HG03354 (cell line): ENCODE measurements around the gene GRIN1.

Source experiments
- ATAC-seq: cut with Tn5 transposase; IDR thresholded peaks from one replicate; pipeline ENCODE4 v1.9.1; 2021; ENCODE audit warnings: mild to moderate bottlenecking; ENCODE audit not compliant: unreplicated experiment, poor library complexity, severe bottlenecking

The GRIN1 gene

DNA sequence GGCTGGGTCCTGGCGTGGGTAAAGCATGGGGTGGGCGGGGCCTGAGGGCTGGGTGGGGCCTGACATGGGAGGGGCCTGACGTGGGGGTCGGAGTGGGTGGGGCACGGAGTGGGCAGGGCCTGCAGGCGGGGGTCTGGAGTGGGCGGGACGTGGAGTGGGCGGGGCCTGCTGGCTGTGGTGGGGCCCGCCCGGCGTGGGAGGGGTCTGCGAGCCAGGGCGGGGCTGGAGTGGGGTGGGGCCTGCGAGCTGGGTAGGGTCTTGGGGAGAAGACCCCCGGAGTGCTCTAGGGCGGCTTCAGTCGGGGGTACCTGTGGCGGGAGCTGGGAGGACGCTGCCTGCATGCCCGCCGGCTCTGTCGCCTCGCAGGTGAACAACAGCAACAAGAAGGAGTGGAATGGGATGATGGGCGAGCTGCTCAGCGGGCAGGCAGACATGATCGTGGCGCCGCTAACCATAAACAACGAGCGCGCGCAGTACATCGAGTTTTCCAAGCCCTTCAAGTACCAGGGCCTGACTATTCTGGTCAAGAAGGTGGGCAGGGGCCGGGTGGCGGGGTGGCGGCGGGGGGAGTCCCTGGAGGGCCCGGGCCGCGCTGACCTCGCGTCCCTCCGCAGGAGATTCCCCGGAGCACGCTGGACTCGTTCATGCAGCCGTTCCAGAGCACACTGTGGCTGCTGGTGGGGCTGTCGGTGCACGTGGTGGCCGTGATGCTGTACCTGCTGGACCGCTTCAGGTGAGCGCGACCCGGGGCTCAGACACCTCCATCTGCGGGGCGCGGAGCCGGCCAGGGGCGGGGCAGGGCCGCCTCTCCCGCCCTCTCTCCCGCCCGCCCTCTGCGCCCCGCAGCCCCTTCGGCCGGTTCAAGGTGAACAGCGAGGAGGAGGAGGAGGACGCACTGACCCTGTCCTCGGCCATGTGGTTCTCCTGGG is 22.9 kb downstream of the GRIN1 start:
- no peak for ATAC-seq

GRCh38 chr9:137162505-137163364 is 23.8 kb downstream of the GRIN1 start:
- ATAC-seq = no peak

DNA sequence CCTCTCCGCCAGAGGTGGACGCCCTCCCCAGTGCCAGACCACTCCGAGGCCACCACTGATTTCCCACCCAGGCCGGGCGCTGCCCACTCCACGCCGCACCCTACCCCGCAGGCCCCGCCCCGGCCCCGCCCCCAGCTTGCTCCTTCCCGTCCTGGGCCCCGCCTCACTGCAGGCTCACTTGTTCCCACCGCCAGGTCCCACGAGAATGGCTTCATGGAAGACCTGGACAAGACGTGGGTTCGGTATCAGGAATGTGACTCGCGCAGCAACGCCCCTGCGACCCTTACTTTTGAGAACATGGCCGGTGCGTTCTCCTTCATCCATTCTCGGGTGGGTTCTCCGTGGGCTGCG is 24.4 kb downstream of the GRIN1 start:
- no peak for ATAC-seq

- no peak for ATAC-seq
These were observed 24.9 kb downstream of the GRIN1 start for GRCh38 chr9:137163805-137164204.

- no peak for ATAC-seq
These were observed 25.7 kb downstream of the GRIN1 start for GRCh38 chr9:137164370-137165249.

- no peak for ATAC-seq
These were observed 26.4 kb downstream of the GRIN1 start for GRCh38 chr9:137165250-137165836.

DNA sequence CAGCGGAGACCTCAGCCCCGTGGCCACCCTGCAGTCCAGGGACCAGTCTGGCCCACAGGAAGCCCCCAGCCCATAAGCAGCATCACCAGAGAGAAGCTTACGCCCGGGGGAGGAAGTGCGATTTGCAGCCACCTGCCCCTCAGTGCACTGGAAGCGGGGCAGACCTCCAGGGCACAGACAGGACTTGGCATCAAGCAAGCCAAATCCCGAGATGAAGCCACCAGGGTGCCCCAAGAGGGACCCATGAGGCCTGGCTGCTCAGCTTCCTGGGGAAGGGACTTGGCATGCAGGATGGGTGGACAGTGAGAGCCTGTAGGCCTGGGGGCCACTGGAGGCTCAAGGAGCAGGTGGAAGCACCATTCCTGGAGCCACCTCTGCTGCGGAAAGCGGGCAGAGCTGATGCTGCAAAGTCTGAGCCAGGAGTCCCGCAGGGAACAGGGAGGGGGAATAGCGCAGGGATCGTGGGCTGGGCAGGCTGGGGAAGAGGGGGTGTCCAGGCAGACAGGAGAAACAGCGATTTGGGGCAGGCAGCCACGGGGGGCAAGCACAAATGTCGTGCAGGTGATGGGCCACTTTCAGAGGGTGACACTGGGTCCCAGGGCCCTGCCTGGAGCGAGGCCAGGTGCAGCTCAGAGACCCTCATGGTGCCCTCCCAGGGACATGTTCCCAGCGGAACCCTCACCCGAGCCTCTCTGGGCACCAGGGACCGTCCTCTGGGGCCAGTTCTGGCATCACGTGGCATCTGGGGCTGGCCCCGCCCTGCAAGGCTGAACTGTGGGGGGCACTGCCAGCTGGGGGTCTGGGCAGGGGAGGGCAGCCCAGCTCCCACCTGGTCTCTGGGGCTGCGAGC is 27.7 kb downstream of the GRIN1 start:
- ATAC-seq = no peak

GRCh38 chr9:137167277-137167746 is 28.4 kb downstream of the GRIN1 start:
- no peak for ATAC-seq

GRCh38 chr9:137167747-137168572 is 29.0 kb downstream of the GRIN1 start:
- no peak for ATAC-seq

DNA sequence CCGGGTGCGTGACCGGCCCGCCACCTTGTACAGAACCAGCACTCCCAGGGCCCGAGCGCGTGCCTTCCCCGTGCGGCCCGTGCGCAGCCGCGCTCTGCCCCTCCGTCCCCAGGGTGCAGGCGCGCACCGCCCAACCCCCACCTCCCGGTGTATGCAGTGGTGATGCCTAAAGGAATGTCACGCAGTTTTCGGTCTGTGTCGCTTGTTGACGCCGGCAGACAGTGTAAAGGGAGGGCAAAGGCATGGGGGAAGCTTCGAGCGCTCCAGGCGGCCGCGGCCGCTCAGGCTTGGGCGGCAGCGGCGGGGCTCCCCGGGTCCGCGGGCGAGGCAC is 29.6 kb downstream of the GRIN1 start:
- ATAC-seq = no peak

DNA sequence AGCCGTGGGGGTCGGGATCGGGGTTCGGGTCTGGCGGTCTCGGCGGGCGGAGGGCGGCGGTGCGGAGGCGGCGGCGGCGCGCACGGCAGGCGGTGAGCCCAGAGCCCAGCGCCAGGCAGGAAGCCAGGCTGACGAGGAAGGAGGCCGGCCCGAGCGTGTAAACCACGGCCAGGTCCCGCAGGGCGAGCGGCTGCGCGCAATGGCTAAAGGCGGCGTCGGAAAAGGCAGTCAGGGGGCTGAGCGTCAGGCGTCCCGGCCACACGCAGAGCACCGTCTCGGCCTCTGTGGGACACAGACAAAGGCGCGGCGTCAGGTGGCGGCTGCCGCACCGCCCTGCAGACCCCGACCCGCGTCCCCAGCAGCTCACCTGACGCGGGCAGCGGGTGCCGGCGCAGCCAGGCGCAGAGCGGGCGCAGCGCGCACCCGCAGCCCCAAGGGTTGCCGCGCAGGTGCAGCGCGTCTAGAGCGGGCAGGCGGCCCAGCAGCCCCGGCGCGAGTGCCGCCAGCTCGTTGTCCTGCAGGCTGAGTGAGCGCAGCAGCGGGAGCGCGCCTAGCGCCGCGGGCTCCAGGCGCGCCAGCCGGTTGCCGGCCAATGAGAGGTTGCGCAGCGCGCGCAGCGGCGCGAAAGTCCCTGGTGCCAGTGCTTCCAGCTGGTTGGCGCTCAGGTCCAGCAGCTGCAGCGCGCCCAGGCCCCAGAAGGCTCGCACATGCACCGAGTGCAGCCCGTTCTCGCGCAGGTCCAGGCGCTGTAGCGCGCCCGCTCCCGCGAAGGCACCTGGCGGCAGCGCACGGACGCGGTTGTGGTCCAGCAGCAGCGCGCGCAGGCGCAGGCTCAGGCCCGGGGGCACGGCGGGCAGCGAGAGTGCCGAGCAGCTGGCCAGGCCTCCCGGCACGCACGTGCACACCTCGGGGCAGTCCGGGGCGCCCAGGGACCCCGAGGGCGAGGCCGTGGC is 30.2 kb downstream of the GRIN1 start:
- ATAC-seq = no peak

- no peak for ATAC-seq
These were observed 31.0 kb downstream of the GRIN1 start, which contains the start of gene LRRC26 for GRCh38 chr9:137169896-137170358. Gene LRRC26, minus strand, starts transcription at chr9:137170051. Its CDS starts 108 bp downstream, at chr9:137169943.

- no peak for ATAC-seq
These were observed 31.7 kb downstream of the GRIN1 start for GRCh38 chr9:137170486-137171148.

- ATAC-seq = no peak
These were observed 32.4 kb downstream of the GRIN1 start for GRCh38 chr9:137171149-137171900.
